Stimulated activated CD8-positive, alpha-beta memory T cell treated with anti-CD3 and anti-CD28 coated beads, Interleukin-4, amount 100 ng/mL, for 4 hours (primary cell): Measurements from ENCODE around the gene SIRT6.
"Not testable (repeated sequence)": the region's sequence is repeated elsewhere in the genome, so short reads cannot be mapped to it uniquely, and the experiment has no call there.

Source experiments
- DNase-seq, 2 donors: peaks; one replicate each; pipeline ENCODE4 v3.0.0-alpha.2; 2020; ENCODE audit warnings: low read depth in 2 of 2, low spot score in 1 of 2

SIRT6 gene

DNA sequence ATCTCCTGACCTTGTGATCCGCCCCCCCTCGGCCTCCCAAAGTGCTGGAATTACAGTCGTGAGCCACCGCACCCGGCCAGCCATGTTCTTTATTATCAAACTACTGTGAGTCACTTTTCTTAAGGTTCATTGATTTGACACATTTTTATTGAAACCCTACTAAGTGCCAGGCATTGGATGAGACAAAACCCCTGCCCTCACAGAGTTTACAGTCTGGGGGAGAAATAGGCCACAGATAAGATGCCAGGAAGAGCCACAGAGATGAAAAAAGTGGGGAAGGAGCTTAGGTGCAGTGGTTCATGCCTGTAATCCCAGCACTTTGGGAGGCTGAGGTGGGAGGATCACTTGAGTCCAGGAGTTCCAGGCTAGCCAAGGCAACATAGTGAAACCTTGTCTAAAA lies 43.9 kb downstream of the SIRT6 start:
- DNase-seq: no peak

DNA sequence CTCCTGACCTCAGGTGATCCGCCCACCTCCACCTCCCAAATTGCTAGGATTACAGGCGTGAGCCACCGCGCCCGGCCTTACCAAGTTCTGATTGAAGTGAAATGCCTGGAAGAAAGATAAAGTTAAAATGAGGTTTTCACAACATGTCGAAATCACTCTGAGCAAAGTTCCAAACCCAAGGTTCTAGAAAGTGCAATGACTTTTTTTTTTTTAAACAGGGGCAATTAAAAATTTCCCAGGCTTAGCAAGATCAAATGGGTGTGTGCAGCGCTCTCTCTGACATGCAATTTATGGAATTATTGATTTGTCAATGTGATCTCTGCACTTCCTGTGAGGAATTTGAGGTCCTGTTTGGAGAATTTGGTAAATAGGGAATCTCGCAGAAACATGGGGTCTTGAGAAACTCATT lies 45.7 kb downstream of the SIRT6 start:
- DNase-seq: no peak

DNA sequence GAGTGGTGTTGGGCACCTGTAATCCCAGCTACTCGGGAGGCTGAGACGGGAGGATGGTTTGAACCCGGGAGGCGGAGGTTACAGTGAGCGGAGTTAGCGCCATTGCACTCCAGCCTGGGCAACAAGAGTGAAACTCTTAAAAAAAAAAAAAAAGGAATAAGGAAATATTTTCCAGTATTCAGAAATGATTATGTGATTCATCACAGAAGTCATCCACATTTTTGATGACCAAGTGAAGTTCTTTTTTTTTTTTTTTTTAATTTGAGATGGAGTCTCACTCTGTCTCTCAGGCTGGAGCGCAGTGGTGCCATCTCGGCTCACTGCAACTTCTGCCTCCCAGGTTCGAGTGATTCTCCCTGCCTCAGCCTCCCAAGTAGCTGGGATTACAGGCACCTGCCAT lies 47.0 kb downstream of the SIRT6 start:
- not testable (repeated sequence) for DNase-seq

DNA sequence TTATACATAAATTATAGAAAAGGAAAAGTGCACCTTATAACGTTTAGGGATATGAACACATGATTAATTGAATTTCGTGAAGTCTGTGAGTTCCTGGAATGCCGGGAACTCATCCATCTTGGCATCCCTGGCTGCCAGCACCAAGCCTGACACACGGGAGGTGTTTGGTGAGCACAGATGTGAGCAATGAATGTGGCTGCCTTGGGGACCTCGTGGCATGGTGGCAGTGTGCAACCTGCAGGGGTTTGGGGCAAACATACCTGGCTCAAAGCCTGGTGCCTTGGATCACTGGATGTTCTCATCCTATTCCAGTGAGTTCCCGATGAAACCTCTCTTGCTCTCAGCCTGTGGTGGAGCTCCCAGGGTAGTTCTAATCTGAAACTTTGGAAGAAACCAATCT lies 48.0 kb downstream of the SIRT6 start:
- DNase-seq: no peak

DNA sequence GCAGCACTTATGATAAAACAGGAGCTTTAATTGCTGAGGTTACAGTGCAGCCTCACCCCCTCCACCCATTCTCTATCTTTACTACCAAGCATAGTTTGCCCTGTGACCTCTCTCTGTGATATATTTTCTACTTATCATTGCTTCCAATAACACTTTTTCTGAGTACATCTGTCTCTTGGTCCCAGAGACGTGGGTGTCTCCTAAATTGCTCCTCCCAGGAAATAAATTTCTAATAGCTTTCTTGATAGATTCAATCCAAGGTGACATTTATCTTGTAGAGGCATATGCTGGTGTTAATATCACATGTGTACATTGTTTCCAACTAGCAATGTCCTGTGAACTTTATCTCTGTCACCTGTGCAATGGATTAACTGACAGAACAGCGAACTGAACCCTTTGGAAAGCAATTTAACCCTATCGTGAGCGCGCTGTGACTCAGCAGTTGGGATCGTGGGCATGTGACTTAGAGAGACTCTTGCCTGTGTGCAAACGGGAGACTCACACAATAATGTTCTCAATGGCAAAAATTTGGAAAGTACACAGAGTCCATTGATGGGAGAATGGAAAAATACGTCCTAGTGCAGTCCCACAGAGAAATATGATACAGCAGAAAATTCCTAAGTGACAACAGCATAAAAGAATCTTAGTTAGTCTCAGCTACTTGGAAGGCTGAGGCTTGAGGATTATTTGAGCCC lies 51.5 kb downstream of the SIRT6 start:
- no peak for DNase-seq

DNA sequence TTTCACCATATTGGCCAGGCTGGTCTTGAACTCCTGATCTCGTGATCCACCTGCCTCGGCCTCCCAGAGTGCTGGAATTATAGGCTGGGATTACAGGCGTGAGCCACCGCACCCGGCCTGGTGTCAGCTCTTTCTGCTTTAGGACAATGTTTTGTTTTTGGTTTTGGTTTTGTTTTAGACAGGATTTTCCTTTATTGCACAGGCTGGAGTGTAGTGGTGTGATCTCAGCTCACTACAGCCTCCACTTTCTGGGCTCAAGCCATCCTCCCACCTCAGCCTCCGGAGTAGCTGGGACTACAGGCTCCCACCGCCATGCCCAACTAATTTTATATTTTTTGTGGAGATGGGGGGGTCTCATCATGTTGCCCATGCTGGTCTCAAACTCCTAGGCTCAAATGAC lies 53.3 kb downstream of the SIRT6 start:
- not testable (repeated sequence) for DNase-seq

DNA sequence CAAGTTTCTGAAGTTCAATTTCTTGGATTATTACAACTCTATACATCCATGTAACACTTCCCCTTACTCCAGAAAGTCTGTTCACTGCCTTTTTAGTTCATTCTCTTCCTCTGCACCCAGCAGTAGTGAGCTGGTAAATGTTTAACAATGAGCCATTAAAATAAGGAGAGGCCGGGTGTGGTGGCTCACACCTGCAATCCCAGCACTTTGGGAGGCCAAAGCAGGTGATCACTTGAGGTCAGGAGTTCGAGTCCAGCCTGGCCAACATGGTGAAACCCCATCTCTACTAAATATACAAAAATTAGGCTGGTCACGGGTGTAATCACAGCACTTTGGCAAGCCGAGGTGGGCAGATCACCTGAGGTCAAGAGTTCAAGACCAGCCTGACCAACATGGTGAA lies 55.0 kb downstream of the SIRT6 start:
- not testable (repeated sequence) for DNase-seq

DNA sequence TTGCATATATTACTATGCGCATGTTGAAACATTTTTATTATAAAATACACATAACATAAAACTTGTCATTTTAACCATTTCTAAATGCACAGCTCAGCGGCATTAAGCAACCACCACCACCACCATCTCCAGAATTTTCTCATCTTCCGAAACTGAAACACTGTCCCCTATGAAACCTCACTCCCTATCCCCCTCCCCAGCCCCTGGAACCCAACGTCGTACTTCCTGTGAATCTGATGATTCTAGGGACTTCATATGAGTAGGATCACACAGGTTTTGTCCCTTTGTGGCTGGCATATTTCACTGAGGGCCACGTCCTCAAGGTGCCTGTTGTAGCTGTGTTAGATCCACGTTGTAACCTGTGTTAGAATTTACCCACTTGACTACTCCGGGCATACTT lies 57.7 kb downstream of the SIRT6 start:
- DNase-seq: no peak
